Activated T-cell treated with anti-CD3 and anti-CD28 coated beads for 48 hours (primary cell): ENCODE measurements around the gene HIGD1B.
"Not testable (repeated sequence)": the region's sequence is repeated elsewhere in the genome, so short reads cannot be mapped to it uniquely, and the experiment has no call there.

Source experiments
- DNase-seq: peaks from one replicate; pipeline ENCODE4 v3.0.0-alpha.2; 2020; ENCODE audit warnings: low read depth

Gene HIGD1B

GRCh38 chr17:44847586-44847985, at the start of gene HIGD1B:
HIGD1B (plus strand) TSS chr17:44847883; CDS start chr17:44848153, 270 bp downstream.
- DNase-seq = no peak

GRCh38 chr17:44798356-44798755, 49.3 kb upstream of the HIGD1B start:
- no peak for DNase-seq

- DNase-seq = no peak
Observed at GRCh38 chr17:44801880-44802279, 45.8 kb upstream of the HIGD1B start.

GRCh38 chr17:44804302-44805089, 43.2 kb upstream of the HIGD1B start:
- DNase-seq = no peak

GRCh38 chr17:44807093-44807816, 40.4 kb upstream of the HIGD1B start:
- DNase-seq = no peak

GRCh38 chr17:44807817-44808155, 39.9 kb upstream of the HIGD1B start:
- no peak for DNase-seq

- no peak for DNase-seq
Observed at GRCh38 chr17:44808156-44808555, 39.5 kb upstream of the HIGD1B start.

- DNase-seq = not testable (repeated sequence)
Observed at GRCh38 chr17:44808656-44809388, 38.9 kb upstream of the HIGD1B start.

GRCh38 chr17:44812263-44812662, 35.4 kb upstream of the HIGD1B start:
- no peak for DNase-seq

- not testable (repeated sequence) for DNase-seq
Observed at GRCh38 chr17:44818508-44818907, 29.2 kb upstream of the HIGD1B start.

- DNase-seq = no peak
Observed at GRCh38 chr17:44820631-44821212, 27.0 kb upstream of the HIGD1B start.

- not testable (repeated sequence) for DNase-seq
Observed at GRCh38 chr17:44825236-44825635, 22.4 kb upstream of the HIGD1B start.

GRCh38 chr17:44826123-44826790, 21.4 kb upstream of the HIGD1B start:
- DNase-seq = no peak

- no peak for DNase-seq
Observed at GRCh38 chr17:44827863-44828262, 19.8 kb upstream of the HIGD1B start.

- no peak for DNase-seq
Observed at GRCh38 chr17:44828919-44829522, 18.7 kb upstream of the HIGD1B start.

- DNase-seq = peak; percentile 14
Observed at GRCh38 chr17:44829523-44830358, 17.9 kb upstream of the HIGD1B start, which contains the start of gene GJC1. GJC1 (minus strand) TSS chr17:44830287; CDS start chr17:44805817, 24,470 bp downstream.

GRCh38 chr17:44830359-44831288, 17.1 kb upstream of the HIGD1B start:
- peak; percentile 6 for DNase-seq

GRCh38 chr17:44831371-44831770, 16.3 kb upstream of the HIGD1B start:
- no peak for DNase-seq

GRCh38 chr17:44832805-44833204, 14.9 kb upstream of the HIGD1B start:
- DNase-seq = no peak
